Duodenal mucosa (tissue), 2 donors: ENCODE results near the gene MT1X.
"Not testable (repeated sequence)": the region's sequence is repeated elsewhere in the genome, so short reads cannot be mapped to it uniquely, and the experiment has no call there.

Source experiments
- H3K27ac ChIP-seq: one replicate; pipeline ENCODE4 v1.7.0; 2013; ENCODE audit warnings: low read depth, low read length
- H3K27me3 ChIP-seq, 2 donors: one replicate each; pipeline ENCODE4 v1.7.0; 2013; ENCODE audit warnings: low read length in 2 of 2, control low read depth in 1 of 2; ENCODE audit not compliant: insufficient read depth in 2 of 2, control insufficient read depth in 1 of 2
- H3K36me3 ChIP-seq, 2 donors: one replicate each; pipeline ENCODE4 v1.7.0; 2013; ENCODE audit warnings: low read length in 2 of 2, control low read depth in 1 of 2; ENCODE audit not compliant: insufficient read depth in 2 of 2, control insufficient read depth in 1 of 2
- H3K4me1 ChIP-seq, 2 donors: one replicate each; pipeline ENCODE4 v1.7.0; 2013; ENCODE audit warnings: low read length in 2 of 2, control low read depth in 1 of 2; ENCODE audit not compliant: insufficient read depth in 2 of 2, control insufficient read depth in 1 of 2
- H3K4me3 ChIP-seq, 2 donors: one replicate each; pipeline ENCODE4 v1.7.0; 2013; ENCODE audit warnings: low read length in 2 of 2, low read depth in 1 of 2
- H3K9ac ChIP-seq, 2 donors: one replicate each; pipeline ENCODE4 v1.7.0; 2013; ENCODE audit warnings: low read length in 2 of 2, low read depth in 1 of 2
- H3K9me3 ChIP-seq, 2 donors: one replicate each; pipeline ENCODE4 v1.7.0; 2013; ENCODE audit warnings: low read length in 2 of 2, control low read depth in 1 of 2; ENCODE audit not compliant: control insufficient read depth in 1 of 2

The MT1X gene

GRCh38 chr16:56709443-56710040 lies 27.3 kb downstream of the MT1X start:
- Histone ChIP-seq H3K27me3 (no peaks in the 10 kb centered on the region), H3K27ac (no peak overlapping the region), H3K36me3 (no peaks in the 10 kb centered on the region), H3K9me3 (no peaks in the 10 kb centered on the region), H3K9ac (no peak overlapping the region), H3K4me3 (peak overlapping the region in 1 of 2 donors; percentile 17), H3K4me1 (peaks cover 0 to 4% of the 10 kb centered on the region in 2 donors)

DNA sequence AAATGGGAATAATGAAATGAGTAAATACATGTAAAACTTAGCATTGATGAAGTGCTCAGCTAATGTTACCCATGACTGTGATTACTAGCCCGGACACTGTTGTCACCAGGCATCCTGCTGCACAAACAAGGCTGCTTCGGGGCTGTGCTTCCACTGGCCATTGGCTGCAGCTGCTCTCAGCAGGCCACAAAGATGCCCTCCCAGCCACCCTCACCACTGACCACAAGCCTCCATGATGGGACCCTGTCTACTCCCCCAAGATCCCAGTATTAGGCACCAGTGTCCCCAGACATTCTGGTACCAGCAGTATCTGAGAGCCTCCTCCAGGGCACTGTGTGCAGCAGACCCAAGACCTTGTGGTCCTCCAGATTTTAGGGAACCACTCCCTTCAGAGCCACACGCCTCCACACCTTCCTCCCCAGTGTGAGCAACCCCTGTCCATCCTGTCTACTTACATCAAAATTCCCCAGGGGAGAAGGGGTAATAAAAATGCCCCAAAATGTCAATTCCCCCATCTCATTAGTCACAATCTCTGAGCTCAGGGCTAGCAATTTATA lies 28.0 kb downstream of the MT1X start:
- Histone ChIP-seq H3K9ac (no peak overlapping the region), H3K9me3 (no peaks in the 10 kb centered on the region), H3K4me1 (peaks cover 0 to 4% of the 10 kb centered on the region in 2 donors), H3K4me3 (no peak overlapping the region), H3K27me3 (no peaks in the 10 kb centered on the region), H3K36me3 (no peaks in the 10 kb centered on the region), H3K27ac (no peak overlapping the region)

DNA sequence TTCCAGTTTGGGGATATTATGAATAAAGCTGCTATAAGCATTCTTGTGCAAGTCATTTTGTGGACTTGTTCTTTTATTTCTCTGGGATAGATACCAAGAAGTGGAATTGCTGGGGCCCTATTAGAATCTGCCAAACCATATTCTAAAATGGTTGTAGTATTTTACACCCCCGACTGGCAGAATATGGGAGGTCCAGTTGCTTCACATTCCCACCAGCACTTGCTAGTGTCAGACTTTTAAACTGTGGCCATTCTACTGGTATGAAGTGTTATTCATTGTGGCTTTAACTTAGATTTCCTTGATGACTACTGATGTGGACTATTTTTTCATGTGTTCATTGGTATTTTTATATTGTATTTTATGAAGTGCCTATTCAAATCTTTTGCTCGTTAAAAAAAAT lies 29.6 kb downstream of the MT1X start:
- H3K9ac ChIP-seq, result no peak overlapping the region
- no peaks in the 10 kb centered on the region for H3K27me3 ChIP-seq
- no peak overlapping the region for H3K4me3 ChIP-seq
- no peaks in the 10 kb centered on the region for H3K36me3 ChIP-seq
- H3K4me1 ChIP-seq, result peaks cover 0 to 4% of the 10 kb centered on the region in 2 donors
- no peaks in the 10 kb centered on the region for H3K9me3 ChIP-seq
- no peak overlapping the region for H3K27ac ChIP-seq

DNA sequence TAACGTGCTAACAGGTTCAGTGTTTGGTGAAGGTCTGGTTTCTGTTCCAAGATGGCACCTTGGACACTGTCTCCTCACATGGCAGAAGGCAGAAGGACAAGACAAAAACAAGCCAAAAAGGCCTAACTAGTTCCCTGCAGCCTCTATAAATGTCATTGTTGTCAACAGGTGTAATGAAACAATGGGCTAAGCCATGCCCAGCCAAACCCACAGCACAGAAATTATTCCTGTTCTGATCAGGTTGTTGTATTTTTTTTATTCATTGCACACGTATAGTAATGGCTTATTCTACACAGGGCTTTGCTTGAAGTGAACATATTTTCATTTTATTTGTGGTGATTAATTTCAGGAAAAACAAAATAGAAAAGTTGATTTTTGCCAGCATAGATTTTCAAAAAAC lies 31.5 kb downstream of the MT1X start:
- Histone ChIP-seq H3K9me3 (no peaks in the 10 kb centered on the region), H3K36me3 (no peaks in the 10 kb centered on the region), H3K4me3 (no peak overlapping the region), H3K9ac (no peak overlapping the region), H3K27me3 (no peaks in the 10 kb centered on the region), H3K27ac (no peak overlapping the region), H3K4me1 (peaks cover 0 to 4% of the 10 kb centered on the region in 2 donors)

- Histone ChIP-seq H3K36me3 (no peaks in the 10 kb centered on the region), H3K4me3 (no peak overlapping the region), H3K4me1 (no peaks in the 10 kb centered on the region), H3K27me3 (no peaks in the 10 kb centered on the region), H3K27ac (no peak overlapping the region), H3K9me3 (no peaks in the 10 kb centered on the region), H3K9ac (no peak overlapping the region)
Observed at GRCh38 chr16:56715126-56715525, 32.9 kb downstream of the MT1X start.

DNA sequence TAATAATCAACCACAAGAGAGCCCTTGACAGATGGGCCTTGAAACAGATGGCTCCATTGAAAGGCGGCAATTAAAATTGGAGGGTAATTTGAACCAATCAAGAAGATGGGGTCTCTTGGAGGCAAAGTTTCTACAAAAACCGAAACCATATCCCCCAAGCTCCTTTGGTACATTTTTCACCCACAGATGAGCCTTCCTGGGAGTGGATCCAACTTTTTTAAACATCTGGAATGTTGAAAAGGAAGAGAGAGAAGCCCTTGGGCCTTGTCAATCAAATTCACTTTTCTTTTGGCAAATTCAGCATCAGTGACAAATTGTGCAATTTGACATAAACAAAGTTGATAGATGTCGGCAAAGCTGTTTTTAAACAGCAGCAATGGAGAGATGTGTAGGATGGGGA lies 34.5 kb downstream of the MT1X start:
- Histone ChIP-seq H3K27ac (no peak overlapping the region), H3K9me3 (no peaks in the 10 kb centered on the region), H3K9ac (no peak overlapping the region), H3K36me3 (no peaks in the 10 kb centered on the region), H3K4me1 (no peaks in the 10 kb centered on the region), H3K27me3 (no peaks in the 10 kb centered on the region), H3K4me3 (no peak overlapping the region)

DNA sequence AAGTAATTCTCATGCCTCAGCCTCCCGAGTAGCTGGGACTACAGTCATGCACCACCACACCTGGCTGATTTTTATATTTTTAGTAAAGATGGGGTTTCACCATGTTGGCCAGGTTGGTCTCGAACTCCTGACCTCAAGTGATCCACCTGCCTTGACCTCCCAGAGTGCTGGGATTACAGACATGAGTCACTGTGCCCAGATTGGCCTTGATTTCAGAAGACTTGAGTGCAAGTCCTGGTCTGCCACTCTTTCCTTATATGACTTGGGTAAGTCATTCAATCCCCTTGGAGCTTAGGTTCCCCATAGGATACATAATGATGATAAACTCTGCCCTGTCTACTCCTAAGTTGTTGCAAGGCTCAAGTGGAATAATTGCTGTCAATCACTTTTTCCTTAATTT lies 35.3 kb downstream of the MT1X start:
- not testable (repeated sequence) for H3K4me1 ChIP-seq, H3K9ac ChIP-seq, H3K9me3 ChIP-seq

GRCh38 chr16:56722200-56722842 lies 40.1 kb downstream of the MT1X start:
- H3K36me3 ChIP-seq, result no peaks in the 10 kb centered on the region
- no peaks in the 10 kb centered on the region for H3K4me1 ChIP-seq
- no peaks in the 10 kb centered on the region for H3K27me3 ChIP-seq
- no peak overlapping the region for H3K27ac ChIP-seq
- no peak overlapping the region for H3K9ac ChIP-seq
- H3K4me3 ChIP-seq, result no peak overlapping the region
- H3K9me3 ChIP-seq, result no peaks in the 10 kb centered on the region

More for the DNA sequence above, 35.3 kb downstream of the MT1X start:
- not testable (repeated sequence) for H3K27ac ChIP-seq, H3K36me3 ChIP-seq, H3K27me3 ChIP-seq, H3K4me3 ChIP-seq

DNA sequence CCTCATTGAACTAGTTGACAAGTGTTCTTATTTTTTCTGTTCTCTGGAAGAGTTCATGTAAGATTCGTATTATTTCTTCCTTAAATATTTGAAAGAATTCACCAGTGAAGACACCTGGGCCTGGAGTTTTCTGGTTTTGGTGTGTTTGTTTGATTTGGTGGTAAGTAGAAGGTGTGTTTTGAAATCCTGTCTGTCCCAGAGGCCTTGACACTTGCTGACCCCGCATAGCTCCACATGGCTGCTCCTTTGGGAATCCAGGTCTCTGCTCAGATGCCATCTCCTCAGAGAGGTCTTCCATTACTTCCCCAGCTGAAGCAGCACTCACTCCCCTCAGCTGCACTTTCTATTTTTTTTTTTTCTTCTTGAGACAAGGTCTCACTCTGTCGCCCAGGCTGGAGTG lies 41.9 kb downstream of the MT1X start:
- H3K9ac ChIP-seq, result no peak overlapping the region
- peaks cover 3 to 7% of the 10 kb centered on the region in 2 donors for H3K4me1 ChIP-seq
- no peaks in the 10 kb centered on the region for H3K9me3 ChIP-seq
- H3K27me3 ChIP-seq, result no peaks in the 10 kb centered on the region
- H3K36me3 ChIP-seq, result no peaks in the 10 kb centered on the region
- H3K4me3 ChIP-seq, result no peak overlapping the region
- no peak overlapping the region for H3K27ac ChIP-seq

GRCh38 chr16:56726283-56726682 lies 44.0 kb downstream of the MT1X start:
- no peaks in the 10 kb centered on the region for H3K9me3 ChIP-seq
- no peak overlapping the region for H3K9ac ChIP-seq
- no peaks in the 10 kb centered on the region for H3K36me3 ChIP-seq
- H3K27ac ChIP-seq, result no peak overlapping the region
- H3K27me3 ChIP-seq, result no peaks in the 10 kb centered on the region
- peaks cover 9 to 16% of the 10 kb centered on the region in 2 donors for H3K4me1 ChIP-seq
- H3K4me3 ChIP-seq, result no peak overlapping the region
